LHCN-M2 (cell line): Measurements from ENCODE around the gene DERA. TPM values are rescaled to one million over a fixed set of nuclear protein-coding genes. Genes with fewer than 3 reads are reported as not detected.

Source experiments
- DNase-seq: peaks from one replicate; pipeline ENCODE4 v3.0.0-alpha.2; 2012; ENCODE audit warnings: low read depth
- total RNA-seq: library from RNA; depleted of rRNA; stranded (reverse); fragments of >200 nt; gene quantifications from 2 replicates; pipeline ENCODE4 v1.2.3, GENCODE V29; 2014; rRNA removed

Gene DERA
- total RNA-seq, 1 experiment from 2014 or later = 99.7 TPM

DNA sequence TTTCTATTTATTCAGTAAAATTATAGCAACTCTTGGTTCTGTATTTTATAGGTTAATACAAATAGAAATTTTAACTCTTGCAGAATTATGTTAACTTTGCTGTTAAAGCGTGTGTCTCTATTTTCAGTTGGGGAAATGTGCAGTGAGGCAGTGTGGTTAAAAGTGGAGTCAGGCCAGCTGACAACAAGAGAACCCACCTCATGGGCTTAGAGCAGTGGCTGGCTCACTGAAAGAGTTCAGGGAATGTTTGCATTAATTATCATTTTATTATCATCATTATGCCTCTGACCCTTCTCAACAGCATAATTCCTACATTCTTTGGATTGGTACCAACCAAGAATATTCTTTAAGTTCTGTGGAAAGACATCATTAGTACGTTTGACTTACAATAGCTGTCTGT is 163.8 kb downstream of the DERA start:
- DNase-seq = no peak

GRCh38 chr12:16075887-16076286 is 164.8 kb downstream of the DERA start:
- no peak for DNase-seq

DNA sequence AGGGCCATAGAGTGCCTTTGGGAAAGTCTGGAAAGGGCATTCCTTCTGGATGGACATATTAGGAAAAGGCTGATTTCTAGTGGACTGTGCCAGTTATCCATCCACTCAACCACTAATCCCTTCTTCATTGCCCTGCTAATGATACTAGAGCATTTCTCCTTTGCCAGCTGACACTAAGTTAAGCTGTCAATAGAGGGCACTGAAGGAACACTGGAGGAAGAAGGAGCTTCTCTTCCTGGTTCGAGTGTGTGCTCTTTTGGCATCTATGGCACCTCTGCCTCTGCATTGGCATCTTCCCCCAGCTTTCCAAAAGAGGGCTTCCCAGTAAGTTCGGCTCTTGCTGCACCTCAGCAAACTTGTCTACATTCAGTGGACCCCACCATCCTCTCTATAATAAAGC is 165.4 kb downstream of the DERA start:
- peak; percentile 56 for DNase-seq

DNA sequence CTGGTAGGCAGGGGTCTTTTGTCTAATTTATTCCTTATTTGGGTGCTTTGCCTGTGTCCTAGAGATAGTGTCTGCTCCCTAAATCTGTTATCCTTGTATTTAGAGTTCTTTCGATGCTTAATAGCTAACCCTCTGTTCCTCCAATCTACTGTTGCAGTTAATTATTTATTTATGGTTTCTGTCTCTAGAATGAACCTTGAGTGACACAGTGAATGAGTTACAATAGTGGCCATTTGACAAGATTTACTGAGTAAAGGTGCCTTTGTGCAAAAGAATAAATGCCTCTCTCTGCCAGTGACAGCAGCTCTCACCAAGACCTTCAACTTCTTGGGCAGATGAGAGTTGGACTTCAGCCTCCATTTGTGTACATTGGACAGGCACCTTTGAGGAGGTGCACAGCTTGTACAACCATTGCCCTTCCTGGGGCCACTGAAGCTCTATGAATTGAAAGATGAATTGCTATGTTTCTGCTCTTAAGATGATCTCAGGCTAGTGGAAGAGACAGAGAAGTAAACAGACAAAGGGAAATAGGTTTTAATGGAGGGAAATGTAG is 165.9 kb downstream of the DERA start:
- DNase-seq = no peak

GRCh38 chr12:16086462-16086861 is 175.3 kb downstream of the DERA start:
- DNase-seq = no peak

- DNase-seq = no peak
Measured at GRCh38 chr12:16086942-16087341, 175.8 kb downstream of the DERA start.

Other genes with a start within 250 kb of the DERA start
- gene EPS8, start 121.9 kb upstream of the DERA start, total RNA-seq = 162 and 193 TPM in 2 replicates
- 106 and 135 TPM in 2 replicates for gene STRAP, start 28.9 kb upstream of the DERA start, total RNA-seq